Measurements from ENCODE around the gene ADAMTS2. TPM values are rescaled to one million over a fixed set of nuclear protein-coding genes. Genes with fewer than 3 reads are reported as not detected.
A peak's percentile ranks its signal among the peaks of the same experiment; 100 is the strongest.

Gene ADAMTS2
- total RNA-seq, 1 donor from 2014 or later = 3.6 TPM

- ATAC-seq (ENCODE audit: poor library complexity) (no peak), DNase-seq (no peak)
- intact Hi-C loops (cut with DNase I) = no loop called here
These were observed 38.9 kb downstream of the ADAMTS2 start for GRCh38 chr5:179306191-179307012.

- no peak for DNase-seq
- intact Hi-C loops (cut with DNase I) = no loop called here
- ATAC-seq (ENCODE audit: poor library complexity) = no peak
These were observed 40.4 kb downstream of the ADAMTS2 start for GRCh38 chr5:179304871-179305270.

- intact Hi-C loops (cut with DNase I) = no loop called here
- no peak for DNase-seq
- no peak for ATAC-seq (ENCODE audit: poor library complexity)
These were observed 40.8 kb downstream of the ADAMTS2 start for GRCh38 chr5:179304466-179304865.

GRCh38 chr5:179303451-179304200, 41.6 kb downstream of the ADAMTS2 start:
- ATAC-seq (ENCODE audit: poor library complexity) (no peak), DNase-seq (peak; percentile 8)
- intact Hi-C loops (cut with DNase I) = no loop called here

- DNase-seq (peak; percentile 24), ATAC-seq (ENCODE audit: poor library complexity) (no peak)
- intact Hi-C loops (cut with DNase I) = no loop called here
These were observed 42.6 kb downstream of the ADAMTS2 start for GRCh38 chr5:179302499-179303185.

- DNase-seq (peak; percentile 41), ATAC-seq (ENCODE audit: poor library complexity) (peak; percentile 29)
- intact Hi-C loops (cut with DNase I) = no loop called here
These were observed 43.5 kb downstream of the ADAMTS2 start for GRCh38 chr5:179301796-179302195.

- ATAC-seq (ENCODE audit: poor library complexity) = no peak
- DNase-seq = no peak
- intact Hi-C loops (cut with DNase I) = no loop called here
These were observed 43.9 kb downstream of the ADAMTS2 start for GRCh38 chr5:179301376-179301775.

- DNase-seq (peak; percentile 78), ATAC-seq (ENCODE audit: poor library complexity) (peak; percentile 86)
- intact Hi-C loops (cut with DNase I) = no loop called here
These were observed 44.6 kb downstream of the ADAMTS2 start for GRCh38 chr5:179300581-179301180.

- DNase-seq = peak; percentile 22
- intact Hi-C loops (cut with DNase I) = no loop called here
These were observed 46.9 kb downstream of the ADAMTS2 start for GRCh38 chr5:179298181-179298993.

GRCh38 chr5:179297486-179298180, 47.6 kb downstream of the ADAMTS2 start:
- no peak for ATAC-seq (ENCODE audit: poor library complexity)
- peak; percentile 44 for DNase-seq
- intact Hi-C loops (cut with DNase I) = no loop called here

More at GRCh38 chr5:179298181-179298993, 46.9 kb downstream of the ADAMTS2 start:
- ATAC-seq (ENCODE audit: poor library complexity) = no peak

- DNase-seq (peak; percentile 26), ATAC-seq (ENCODE audit: poor library complexity) (no peak)
- intact Hi-C loops (cut with DNase I) = no loop called here
These were observed 48.2 kb downstream of the ADAMTS2 start for GRCh38 chr5:179297026-179297425.

- ATAC-seq (ENCODE audit: poor library complexity) (no peak), DNase-seq (peak; percentile 30)
- intact Hi-C loops (cut with DNase I) = no loop called here
These were observed 49.0 kb downstream of the ADAMTS2 start for GRCh38 chr5:179296150-179296821.

GRCh38 chr5:179295778-179296149, 49.5 kb downstream of the ADAMTS2 start:
- no peak for ATAC-seq (ENCODE audit: poor library complexity)
- peak; percentile 20 for DNase-seq
- intact Hi-C loops (cut with DNase I) = no loop called here

- DNase-seq (peak; percentile 53), ATAC-seq (ENCODE audit: poor library complexity) (peak; percentile 34)
- intact Hi-C loops (cut with DNase I) = no loop called here
These were observed 50.1 kb downstream of the ADAMTS2 start for GRCh38 chr5:179294891-179295777.

- intact Hi-C loops (cut with DNase I) = no loop called here
- ATAC-seq (ENCODE audit: poor library complexity) (no peak), DNase-seq (peak; percentile 24)
These were observed 51.0 kb downstream of the ADAMTS2 start for GRCh38 chr5:179294131-179294780.

Data from Right ventricle myocardium superior (tissue), 1 donor.